IPS-11a (cell line): Measurements from ENCODE around the gene PABPN1L.

Experiments used
- H3K4me3 ChIP-seq: one replicate; pipeline ENCODE4 v1.5.1; 2013; ENCODE audit warnings: low read depth, low read length, control low read depth

The PABPN1L gene, protein sequence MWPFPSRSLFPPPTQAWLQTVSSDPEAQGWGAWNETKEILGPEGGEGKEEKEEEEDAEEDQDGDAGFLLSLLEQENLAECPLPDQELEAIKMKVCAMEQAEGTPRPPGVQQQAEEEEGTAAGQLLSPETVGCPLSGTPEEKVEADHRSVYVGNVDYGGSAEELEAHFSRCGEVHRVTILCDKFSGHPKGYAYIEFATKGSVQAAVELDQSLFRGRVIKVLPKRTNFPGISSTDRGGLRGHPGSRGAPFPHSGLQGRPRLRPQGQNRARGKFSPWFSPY

DNA sequence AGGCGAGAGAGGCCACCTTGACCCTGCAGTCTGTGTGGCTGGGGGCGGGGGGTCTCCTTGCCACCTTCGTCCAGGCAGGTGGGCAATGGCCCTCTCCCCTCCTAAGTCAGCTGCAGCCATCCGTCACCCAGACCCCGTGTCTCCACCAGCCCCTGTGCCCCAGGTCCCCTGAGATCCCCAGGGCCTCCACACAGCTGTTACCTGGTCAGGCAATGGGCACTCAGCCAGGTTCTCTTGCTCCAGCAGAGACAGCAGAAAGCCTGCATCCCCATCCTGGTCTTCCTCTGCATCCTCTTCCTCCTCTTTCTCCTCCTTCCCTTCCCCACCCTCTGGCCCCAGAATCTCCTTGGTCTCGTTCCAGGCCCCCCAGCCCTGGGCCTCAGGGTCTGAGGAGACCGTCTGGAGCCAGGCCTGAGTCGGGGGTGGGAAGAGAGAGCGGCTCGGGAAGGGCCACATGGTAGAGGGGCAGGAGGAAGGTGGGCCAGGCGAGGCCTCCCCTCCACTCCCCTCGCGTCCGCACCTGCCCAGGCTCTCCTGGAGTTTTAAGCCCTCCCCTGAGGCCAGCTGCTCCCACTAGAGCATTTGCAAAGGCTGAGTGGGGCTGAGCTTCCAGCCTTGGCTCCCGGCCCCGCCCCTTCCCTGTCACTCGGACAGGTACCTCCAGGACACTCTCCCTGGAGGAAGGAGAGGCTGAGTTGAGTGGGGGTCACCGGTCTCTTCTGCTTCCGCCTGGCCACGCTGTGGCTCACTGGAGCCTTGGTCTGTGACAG lies at the start of gene PABPN1L:
Gene PABPN1L, minus strand, starts transcription at position 510 of the 770 bp plus-strand sequence. Its CDS starts 54 bp downstream, at position 456.
- H3K4me3 ChIP-seq, result no peak within 1 kb of the TSS

DNA sequence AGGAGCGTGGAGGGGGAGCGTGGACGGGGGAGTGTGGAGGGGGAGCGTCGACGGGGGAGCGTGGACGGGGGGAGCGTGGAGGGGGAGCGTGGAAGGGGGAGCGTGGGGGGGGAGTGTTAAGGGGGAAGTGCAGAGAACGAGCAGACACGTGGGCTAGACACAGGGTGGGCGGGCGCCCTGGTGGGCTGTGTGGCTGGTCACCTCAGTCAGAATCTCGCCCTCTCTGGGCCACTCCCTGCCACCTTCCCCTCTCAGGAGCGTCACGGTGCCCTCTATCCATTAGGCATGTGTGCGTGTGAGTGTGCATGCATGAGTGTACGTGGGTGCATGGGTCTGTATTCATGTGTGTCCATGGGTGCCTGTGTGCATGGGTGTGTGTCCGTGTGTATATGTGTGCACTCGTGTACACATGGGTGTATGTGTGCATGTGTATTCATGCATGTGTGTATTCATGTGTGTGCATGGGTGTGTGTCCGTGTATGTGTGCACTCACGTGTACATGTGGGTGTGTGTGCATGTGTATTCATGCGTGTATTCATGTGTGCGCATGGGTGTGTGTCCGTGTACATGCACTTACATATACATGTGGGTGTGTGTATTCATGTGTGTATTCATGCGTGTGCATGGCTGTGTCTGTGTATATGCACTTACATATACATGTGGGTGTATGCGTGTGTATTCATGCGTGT lies 49.3 kb upstream of the PABPN1L start:
- H3K4me3 ChIP-seq, result no peak overlapping the region

DNA sequence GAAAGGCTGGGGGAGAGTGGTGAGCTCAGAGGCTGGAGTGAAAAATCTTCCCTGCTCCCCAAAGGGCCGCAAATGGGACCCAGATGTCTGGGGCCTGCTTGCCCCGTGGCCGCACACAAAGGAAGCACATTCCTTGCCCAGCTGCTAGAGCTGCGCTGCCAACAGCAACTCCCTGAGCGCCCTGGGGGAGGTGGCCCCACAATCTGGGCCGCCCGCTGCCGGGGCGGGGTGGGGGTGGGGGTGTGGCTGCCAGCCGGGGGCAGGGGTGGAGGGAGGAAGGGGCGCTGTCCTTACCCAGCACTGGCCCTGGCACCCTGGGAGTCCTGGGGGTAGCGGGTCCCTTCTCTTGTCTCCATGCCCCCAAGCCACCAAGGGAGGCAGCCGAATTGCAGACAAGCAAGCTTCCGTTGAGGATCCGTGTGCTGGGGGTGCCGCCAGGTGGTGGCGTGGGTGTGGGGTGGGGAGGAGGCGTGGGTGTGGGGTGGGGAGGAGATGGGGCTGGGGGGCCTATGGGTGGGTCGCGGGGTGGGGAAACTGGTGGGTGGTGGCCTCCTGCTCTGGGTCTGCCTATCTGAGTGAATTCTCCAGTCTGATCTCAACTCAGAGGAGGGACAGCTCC lies 48.4 kb upstream of the PABPN1L start:
- H3K4me3 ChIP-seq, result no peak overlapping the region

DNA sequence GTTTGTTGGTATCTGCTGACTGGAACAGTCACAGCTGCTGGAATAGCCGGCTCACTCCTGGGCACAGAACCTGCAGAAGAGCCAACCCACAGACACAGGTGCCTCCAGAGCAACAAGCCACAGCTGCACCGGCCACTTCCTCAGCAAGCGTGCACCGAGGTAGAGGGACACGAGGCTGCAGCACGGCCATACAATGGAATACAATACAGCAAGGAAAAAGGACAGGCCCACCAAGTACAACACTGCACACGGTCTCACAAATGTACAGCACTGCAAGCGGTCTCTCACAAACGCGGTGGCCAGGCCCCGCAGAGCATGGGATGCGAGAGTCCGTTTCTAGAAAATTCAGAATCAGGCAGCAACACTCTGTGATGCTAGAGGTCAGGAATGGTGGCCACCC lies 47.4 kb upstream of the PABPN1L start:
- no peak overlapping the region for H3K4me3 ChIP-seq

DNA sequence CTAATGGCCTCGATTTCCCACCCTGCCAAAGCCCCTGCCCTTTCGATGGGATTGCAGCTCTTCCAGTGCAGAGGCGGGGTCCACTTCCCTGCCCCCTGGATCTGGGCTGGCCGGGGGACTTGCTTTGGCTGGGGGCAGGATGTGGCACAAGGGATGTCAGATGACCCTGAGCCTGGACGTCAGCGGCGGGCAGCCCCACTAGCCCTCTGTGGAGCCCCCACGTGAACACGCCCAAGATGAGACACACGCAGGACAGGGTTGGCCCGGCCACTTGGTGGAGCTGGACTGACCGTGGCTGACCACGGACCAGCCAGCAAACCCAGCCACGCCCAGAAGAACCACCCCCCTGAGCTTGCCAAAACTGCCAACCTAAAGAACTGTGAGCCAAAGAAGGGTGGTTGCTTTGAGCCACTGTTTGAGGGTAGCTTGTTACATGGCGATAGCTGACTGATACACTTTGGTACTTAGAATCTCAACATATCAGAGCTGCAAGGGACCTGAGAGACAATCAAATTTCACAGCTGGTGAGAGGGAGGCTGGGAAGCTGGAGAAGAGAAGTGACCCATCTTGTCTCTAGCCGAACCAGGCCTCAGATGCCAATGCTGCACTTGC lies 46.6 kb upstream of the PABPN1L start:
- H3K4me3 ChIP-seq, result no peak overlapping the region

DNA sequence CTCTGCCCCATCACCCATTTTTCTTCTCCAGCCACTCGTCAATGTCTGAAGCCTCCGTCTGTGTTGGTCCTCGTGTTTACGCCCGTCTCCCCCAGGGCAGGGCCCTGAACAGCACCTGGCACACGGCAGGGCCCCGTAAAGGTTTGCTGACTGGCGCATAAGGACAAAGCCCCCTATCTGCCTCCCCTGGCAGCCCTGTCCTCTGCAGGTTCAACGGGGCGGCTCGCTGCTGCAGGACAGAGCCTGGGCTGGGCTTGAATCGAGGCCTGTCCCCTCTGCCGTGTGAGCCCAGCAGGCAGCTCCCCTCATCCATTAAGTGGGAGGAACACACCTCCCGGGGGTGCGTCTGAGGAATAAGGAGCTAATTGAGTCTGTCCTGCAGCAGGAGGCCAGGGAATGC lies 46.1 kb upstream of the PABPN1L start:
- no peak overlapping the region for H3K4me3 ChIP-seq

DNA sequence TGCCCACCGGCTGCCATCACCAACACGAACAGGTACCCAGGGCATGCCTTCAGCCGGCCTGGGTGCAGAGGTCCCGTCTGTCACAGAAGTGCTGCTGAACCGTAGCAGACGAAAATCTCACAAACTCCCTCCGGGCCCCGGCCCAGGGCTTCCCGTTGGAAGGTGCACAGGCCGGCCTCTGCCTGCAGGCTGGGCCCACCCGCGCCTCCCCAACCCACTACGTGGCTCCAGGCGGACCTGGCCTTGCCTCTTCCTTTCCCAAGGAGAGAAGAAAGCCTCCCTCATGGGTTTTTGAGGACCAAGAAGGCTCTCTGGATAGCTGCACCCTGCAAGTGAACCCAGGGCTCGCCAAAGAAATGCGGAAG lies 45.5 kb upstream of the PABPN1L start:
- no peak overlapping the region for H3K4me3 ChIP-seq

DNA sequence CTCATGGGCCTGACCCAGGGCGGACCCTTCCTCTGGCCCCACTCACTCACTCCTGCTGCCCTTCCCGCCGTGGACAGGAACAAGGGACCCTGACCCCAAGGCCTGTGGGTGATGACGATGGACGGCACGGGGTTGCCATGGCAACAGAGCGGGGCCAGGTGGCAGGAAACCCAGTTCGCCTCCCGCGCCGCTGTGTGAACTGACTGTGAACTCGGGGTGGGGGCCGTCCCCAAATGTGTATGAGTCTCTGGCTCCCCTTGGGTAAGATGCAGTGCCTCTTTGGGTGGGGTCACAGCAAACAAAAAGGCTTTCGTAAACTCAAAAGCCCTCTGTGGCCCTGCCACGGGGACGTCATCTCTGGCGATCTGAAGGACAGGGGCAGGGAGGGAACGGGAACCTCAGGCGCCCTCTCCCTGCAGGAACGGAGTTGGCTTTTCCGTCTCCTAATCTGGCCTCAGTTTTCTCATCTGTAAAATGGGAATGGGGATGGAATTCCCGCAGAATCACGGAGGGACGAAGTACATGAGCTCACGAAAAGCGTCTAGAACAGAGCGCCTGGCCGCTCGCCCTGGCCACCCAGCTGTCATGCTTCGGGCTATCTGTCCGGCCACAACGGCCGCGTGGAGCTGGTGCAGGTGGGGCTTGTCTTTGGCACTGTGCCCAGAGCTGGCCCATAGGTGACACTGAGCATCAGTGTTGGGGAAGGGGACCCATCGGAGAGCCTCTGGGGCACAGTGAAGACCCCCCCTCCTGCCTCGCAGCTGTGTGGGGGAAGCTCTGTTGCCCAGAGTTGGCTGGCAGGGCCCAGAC lies 44.9 kb upstream of the PABPN1L start:
- no peak overlapping the region for H3K4me3 ChIP-seq

DNA sequence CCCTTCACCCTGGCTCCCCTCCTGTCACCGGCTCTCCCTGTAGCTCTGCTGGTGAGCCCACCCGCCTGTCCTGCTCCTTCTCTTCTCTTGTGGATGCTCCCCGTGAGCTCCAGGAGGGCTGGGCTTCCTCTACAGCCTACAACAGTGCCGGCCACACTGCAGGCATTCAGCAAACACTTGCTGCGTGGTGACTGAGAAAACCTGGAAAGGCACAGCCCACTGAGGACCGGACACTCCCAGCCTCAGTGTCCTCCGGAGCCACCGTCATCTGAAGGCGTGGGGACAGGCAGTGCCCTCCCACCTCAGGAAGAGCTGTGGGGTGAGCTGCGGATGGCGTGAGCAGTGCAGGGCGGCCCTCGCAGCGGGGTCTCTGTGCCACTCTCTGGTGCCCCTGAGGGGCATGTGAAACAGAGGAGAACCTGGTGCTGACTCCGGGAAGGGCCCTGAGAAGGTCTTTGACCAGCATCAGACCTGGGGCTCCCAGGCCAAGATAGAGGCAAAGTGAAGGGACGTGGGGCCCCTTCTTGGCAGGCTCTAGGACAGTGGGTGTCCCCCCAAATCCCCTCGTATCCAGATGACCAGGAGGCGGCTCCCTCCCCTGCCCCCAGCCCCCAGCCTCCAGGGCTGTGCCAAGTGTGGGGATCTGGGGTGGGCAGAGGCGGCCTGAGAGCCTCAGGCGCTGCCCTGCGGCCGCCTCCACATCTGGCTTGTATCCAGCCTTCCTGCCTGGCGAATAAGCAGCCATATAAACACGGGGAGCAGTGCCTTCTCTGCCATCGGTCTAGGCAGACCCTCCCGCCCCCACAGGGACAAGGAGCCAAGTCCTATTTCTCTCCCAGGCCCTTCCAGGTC lies 44.0 kb upstream of the PABPN1L start:
- no peak overlapping the region for H3K4me3 ChIP-seq

DNA sequence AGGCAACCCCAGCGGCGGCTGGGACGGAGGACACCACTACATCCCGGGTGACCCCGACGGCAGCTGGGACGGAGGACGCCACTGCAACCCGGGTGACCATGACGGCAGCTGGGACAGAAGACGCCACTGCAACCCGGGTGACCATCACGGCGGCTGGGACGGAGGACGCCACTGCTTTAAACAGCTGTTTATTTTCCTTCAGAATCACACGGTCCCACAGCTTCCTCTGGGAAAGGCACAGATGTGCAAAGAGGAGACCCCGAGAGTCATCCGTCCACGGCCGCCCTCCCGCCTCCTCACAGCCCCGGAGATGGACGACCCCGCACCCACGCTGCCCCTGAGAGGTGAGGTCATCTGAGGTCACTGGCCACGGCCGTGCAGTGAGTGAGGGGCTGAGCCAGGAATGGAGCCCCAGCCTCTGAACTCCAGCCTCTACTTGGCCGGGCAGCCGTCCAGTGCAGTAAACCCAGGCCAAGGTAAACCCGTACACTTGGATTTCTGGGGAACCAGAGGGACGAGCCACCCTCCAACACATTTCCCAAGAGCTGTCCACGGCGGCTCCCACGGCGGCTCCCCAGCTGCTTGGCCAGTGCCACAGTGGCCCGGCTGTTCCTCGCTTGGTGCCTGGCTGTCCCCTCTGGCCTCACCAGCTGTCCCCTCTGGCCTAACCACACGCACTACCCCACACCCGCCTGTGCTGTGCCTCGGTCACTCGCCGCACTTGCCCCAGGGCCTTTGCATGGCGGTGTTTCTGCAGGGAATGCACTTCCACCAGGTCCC lies 43.2 kb upstream of the PABPN1L start:
- no peak overlapping the region for H3K4me3 ChIP-seq

DNA sequence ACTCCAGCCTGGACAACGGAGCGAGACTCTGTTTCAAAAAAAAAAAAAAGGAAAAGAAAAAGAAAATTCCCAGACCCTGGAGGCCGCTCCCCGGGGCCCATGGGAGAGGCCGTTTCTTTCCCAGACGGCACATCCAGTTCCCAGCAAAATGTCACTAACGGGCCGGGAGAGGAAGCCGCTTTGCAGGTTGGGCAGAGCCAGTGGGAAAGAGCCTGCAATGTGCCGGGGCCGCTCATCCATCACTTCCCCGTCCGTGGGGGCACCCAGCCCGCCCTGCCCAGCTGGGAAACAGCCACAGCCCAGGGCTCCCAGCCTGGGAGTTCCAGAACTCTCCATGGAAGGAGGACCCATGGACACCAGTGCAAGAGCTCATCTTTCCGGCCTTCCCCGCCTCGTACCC lies 41.8 kb upstream of the PABPN1L start:
- H3K4me3 ChIP-seq, result no peak overlapping the region

DNA sequence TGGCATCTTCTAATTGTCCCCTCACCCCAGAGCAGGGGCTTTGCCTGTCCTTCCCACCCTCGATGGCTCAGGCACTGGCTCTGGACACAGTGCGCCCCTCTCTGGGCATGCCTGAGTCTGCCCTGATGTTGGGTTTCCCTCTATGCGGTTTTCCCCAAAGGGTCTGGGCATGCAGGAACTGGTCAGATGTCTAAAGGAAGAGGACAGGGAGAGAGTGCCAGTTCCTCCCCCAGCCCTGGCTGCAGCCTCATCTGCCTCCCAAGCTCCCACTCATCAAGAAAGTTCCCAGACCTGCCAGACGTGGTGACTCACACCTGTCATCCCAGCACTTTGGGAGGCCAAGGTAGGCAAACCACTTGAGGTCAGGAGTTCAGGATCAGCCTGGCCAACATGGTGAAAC lies 41.3 kb upstream of the PABPN1L start:
- no peak overlapping the region for H3K4me3 ChIP-seq

DNA sequence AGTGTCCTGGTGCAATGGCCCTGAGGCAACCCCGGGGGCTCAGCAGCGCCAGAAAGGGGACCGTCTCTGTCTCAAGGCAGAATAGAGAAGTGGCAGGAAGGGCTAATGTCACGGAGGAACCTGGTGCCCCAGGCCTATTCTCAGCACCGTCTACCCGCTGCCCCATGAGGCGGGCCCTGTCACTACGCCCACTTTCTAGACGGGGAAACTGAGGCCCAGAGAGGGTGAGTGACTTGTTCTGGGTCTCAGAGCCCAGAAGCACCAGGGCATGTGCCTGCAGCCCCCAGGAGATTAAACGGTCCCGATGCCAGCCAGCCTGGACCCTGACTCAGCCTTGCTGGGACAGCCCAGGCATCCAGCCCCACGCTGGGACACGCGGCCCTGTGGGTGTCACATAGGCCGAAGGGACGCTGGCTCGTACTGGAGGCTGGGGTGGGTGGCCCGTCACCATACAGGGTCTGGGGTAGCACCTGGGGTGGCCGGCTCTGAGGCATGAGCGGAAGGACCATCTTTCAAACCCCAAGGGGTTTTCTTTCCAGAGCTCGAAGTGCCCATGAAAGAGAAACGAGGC lies 40.2 kb upstream of the PABPN1L start:
- no peak overlapping the region for H3K4me3 ChIP-seq

DNA sequence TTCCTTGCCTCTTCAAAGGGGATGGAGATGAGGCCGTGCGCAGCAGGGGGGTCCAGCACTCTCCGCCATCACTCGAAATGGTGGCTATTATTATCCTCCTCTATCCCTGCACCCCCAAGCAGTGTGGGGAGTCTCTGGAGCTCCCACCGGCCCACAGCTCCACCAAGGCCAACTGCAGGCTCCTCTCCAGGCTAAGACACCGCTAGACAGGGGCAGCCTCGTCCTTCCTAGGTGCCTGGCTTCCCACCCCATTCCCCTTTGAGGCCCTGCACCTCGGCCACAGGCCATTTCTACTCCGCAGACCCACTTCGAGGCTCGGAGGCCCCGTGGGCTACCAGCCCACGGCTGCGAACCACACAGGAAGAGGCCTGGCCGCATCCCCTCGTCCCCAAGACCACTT lies 39.6 kb upstream of the PABPN1L start:
- H3K4me3 ChIP-seq, result no peak overlapping the region

DNA sequence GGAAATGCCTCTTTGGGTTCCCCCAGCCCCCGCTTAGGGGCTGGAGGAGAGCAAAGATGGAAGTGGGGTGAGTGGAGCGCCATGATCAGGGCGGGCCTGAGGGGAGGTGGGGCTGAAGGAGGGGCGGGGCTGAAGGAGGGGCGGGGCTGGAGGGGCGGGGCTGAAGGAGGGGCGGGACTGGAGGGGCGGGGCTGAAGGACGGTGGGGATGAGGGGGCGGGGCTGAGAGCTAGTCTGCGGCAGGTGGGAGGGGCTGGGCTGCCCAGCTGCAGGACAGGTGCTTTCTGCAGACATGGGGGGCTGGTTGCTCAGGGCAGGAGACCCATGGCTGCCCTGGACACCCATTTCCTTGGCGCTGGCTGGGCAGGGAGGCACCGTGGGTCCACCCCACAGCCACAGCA lies 39.1 kb upstream of the PABPN1L start:
- H3K4me3 ChIP-seq, result no peak overlapping the region

DNA sequence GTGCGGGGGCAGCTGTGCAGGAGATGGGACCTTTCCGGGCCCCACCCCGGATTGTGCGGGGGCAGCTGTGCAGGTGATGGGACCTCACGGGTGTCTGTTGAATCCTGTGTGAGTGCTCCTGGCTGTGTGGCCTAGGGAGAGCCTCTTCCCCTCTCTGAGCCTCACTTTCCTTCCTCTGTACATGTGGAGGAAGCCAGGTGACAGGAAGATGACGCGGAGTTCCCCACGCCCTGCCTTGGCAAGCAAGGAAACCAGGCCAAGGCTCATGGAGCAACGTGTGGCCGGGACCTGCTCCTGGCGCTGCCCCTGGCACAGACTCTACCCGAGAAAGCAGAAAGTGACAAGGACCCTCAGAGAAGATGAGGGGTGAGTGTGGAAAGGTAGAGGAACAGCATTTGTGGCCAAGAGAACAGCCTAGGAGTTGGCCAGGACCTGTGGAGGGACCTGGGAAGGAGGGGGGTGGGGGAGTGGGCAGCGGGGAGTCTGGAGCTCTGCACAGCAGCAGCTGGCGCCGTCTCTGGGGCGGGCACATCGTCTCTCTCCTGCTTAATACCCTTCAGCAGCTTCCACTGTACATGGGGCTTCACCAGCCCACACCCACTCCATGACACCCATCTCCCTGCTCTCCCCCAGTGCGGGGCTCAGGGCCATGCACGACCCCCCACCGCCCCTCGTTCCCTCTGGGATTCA lies 38.4 kb upstream of the PABPN1L start:
- H3K4me3 ChIP-seq, result no peak overlapping the region

DNA sequence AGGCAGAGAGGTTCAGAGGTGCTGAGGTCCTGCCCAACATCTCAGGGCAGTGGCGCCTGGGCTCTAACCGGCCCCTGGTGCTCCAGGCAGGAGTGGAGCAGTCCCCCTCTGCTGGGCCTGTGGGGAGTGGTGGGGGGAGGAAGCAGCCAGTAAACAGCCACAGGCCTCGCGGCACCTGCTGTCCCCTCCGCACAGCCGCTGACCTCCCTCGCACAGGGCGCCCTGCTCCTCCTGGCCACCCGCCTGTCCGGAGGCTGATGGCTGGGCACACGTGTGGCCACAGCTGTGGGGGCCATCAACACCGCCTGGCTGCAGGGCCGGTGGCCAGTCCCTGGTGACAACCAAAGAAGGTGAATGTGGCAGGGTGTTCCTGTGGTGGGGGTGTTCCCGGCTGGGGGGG lies 36.8 kb upstream of the PABPN1L start:
- H3K4me3 ChIP-seq, result no peak overlapping the region

DNA sequence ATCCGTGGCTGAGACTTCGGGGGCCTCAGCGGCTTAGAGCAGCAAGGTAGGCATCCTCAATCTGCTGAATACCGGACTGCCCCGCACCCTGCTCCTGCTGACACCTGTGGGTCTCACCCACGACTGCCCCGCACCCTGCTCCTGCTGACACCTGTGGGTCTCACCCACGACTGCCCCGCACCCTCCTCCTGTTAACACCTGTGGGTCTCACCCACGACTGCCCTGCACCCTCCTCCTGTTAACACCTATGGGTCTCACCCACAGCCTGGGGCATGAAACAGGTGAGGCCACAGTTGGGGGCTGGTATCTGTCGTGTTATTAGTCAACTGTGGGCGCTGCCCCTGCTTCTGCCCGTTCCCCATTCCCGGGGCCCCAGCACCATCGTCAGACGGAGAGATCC lies 36.3 kb upstream of the PABPN1L start:
- H3K4me3 ChIP-seq, result no peak overlapping the region
